HepG2 (cell line): ENCODE measurements around the gene C19orf85. TPM values are rescaled to one million over a fixed set of nuclear protein-coding genes. Genes with fewer than 3 reads are reported as not detected.

Experiments
- ATF6 ChIP-seq: sonication (generic); formaldehyde crosslinking; conservative IDR thresholded peaks from 2 replicates; pipeline ENCODE4 v1.4.0; 2020; ENCODE audit warnings: missing genetic modification reagents
- CEBPB ChIP-seq: IDR thresholded peaks from 2 replicates; pipeline ENCODE4 v1.6.1; 2011; ENCODE audit warnings: low read depth, low read length, improper control_type of control experiment, borderline replicate concordance
- CHD4 ChIP-seq: fragments of 200-600 bp; sonication (generic); IDR thresholded peaks from 2 replicates; pipeline ENCODE4 v1.7.0; 2017; ENCODE audit warnings: mild to moderate bottlenecking, low read length, borderline replicate concordance
- DNMT1 ChIP-seq: sonication (generic); formaldehyde crosslinking; IDR thresholded peaks from 2 replicates; pipeline ENCODE4 v1.5.1; 2020; ENCODE audit warnings: mild to moderate bottlenecking, missing genetic modification reagents
- NFYB ChIP-seq: sonication (generic); formaldehyde crosslinking; IDR thresholded peaks from 2 replicates; pipeline ENCODE4 v1.4.0; 2020; ENCODE audit warnings: missing genetic modification reagents
- SNAPC4 ChIP-seq: sonication (generic); formaldehyde crosslinking; IDR thresholded peaks from 2 replicates; pipeline ENCODE4 v1.4.0; 2020; ENCODE audit warnings: mild to moderate bottlenecking, missing genetic modification reagents
- SP1 ChIP-seq, 2 experiments: fragments of 450-650 bp in 1 of 2; sonication (generic) in 1 of 2; formaldehyde crosslinking in 1 of 2; IDR thresholded peaks; 2 replicates each; pipeline versions ENCODE4 v1.4.0 to v1.6.1; 2016 to 2020; ENCODE audit warnings: missing genetic modification reagents in 1 of 2
- TERF1 ChIP-seq: sonication (generic); formaldehyde crosslinking; IDR thresholded peaks from 2 replicates; pipeline ENCODE4 v1.8.0; 2022; ENCODE audit warnings: mild to moderate bottlenecking, missing genetic modification reagents, moderate library complexity
- TOPORS ChIP-seq: sonication (generic); formaldehyde crosslinking; IDR thresholded peaks from 2 replicates; pipeline ENCODE4 v1.8.0; 2023; ENCODE audit warnings: mild to moderate bottlenecking, missing genetic modification reagents
- ZFP62 ChIP-seq: sonication (generic); formaldehyde crosslinking; IDR thresholded peaks from 2 replicates; pipeline ENCODE4 v1.4.0; 2020; ENCODE audit warnings: missing genetic modification reagents
- ZKSCAN8 ChIP-seq: IDR thresholded peaks from 2 replicates; pipeline ENCODE4 v1.6.1; 2016; ENCODE audit warnings: borderline replicate concordance, missing genetic modification reagents, missing compliant biosample characterization
- ZNF138 ChIP-seq: sonication (generic); formaldehyde crosslinking; IDR thresholded peaks from 2 replicates; pipeline ENCODE4 v1.5.0; 2020; ENCODE audit warnings: mild to moderate bottlenecking, low read depth, missing genetic modification reagents
- ZNF207 ChIP-seq: fragments of 450-650 bp; IDR thresholded peaks from 2 replicates; pipeline ENCODE4 v1.6.1; 2016; ENCODE audit warnings: antibody characterized with exemption, borderline replicate concordance
- ZNF225 ChIP-seq: sonication (generic); formaldehyde crosslinking; IDR thresholded peaks from 2 replicates; pipeline ENCODE4 v1.4.0; 2020; ENCODE audit warnings: mild to moderate bottlenecking, missing genetic modification reagents
- ZNF296 ChIP-seq: sonication (generic); formaldehyde crosslinking; conservative IDR thresholded peaks from 2 replicates; pipeline ENCODE4 v1.5.0; 2020; ENCODE audit warnings: mild to moderate bottlenecking, missing genetic modification reagents
- ZSCAN22 ChIP-seq: sonication (generic); formaldehyde crosslinking; IDR thresholded peaks from 2 replicates; pipeline ENCODE4 v1.4.0; 2020; ENCODE audit warnings: mild to moderate bottlenecking, missing genetic modification reagents
- polyA plus RNA-seq, 8 experiments: library from polyadenylated mRNA; depleted of rRNA in 3 of 8; stranded (reverse) in 7 of 8; unstranded in 1 of 8; fragments of >200 nt; fragmentation: Illumina TruSeq in 4 of 8; extraction: Trizol in 4 of 8; gene quantifications; 2 replicates each; pipeline versions ENCODE4 v1.2.1 to v1.2.3, GENCODE V29; 2011 to 2016; ENCODE audit warnings: low read depth in 4 of 8, missing spikeins in 1 of 8, mixed read lengths in 1 of 8; ENCODE audit not compliant: insufficient read depth in 1 of 8
- total RNA-seq, 5 experiments: library from RNA; depleted of rRNA; stranded (reverse); fragments of >200 nt; fragmentation: Illumina TruSeq; extraction: Trizol; gene quantifications; 2 replicates each; pipeline ENCODE4 v1.2.3, GENCODE V29; 2016; ENCODE audit warnings: low read depth in 1 of 5
- TF ChIP-seq, protein P1 (sequence below): IDR thresholded peaks from 2 replicates; pipeline ENCODE4 v1.6.1; 2016
- TF ChIP-seq, protein P2 (sequence below): sonication (generic); formaldehyde crosslinking; conservative IDR thresholded peaks from 2 replicates; pipeline ENCODE4 v1.4.0; 2020; ENCODE audit warnings: missing genetic modification reagents

Gene C19orf85
- total and polyA plus RNA-seq, 2 of the 13 experiments (the other 11 are each of a cell fraction or from before 2014, with no cell fraction given), result not detected

- TF ChIP-seq ATF6 (CRISPR knock-in tag), result no peak
- no peak for TF ChIP-seq TERF1
- no peak; the same call in 1 of the 2 replicates for TF ChIP-seq ZKSCAN8 (CRISPR knock-in tag)
- TF ChIP-seq ZNF296 (CRISPR knock-in tag), result no peak
- TF ChIP-seq SNAPC4 (CRISPR knock-in tag), result peak; percentile 69; the same call in 1 of the 2 replicates
- no peak for TF ChIP-seq ZNF138
- no peak for TF ChIP-seq ZNF207
- TF ChIP-seq, protein P1, sequence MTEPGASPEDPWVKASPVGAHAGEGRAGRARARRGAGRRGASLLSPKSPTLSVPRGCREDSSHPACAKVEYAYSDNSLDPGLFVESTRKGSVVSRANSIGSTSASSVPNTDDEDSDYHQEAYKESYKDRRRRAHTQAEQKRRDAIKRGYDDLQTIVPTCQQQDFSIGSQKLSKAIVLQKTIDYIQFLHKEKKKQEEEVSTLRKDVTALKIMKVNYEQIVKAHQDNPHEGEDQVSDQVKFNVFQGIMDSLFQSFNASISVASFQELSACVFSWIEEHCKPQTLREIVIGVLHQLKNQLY (CRISPR knock-in tag), result peak; percentile 74
- no peak for TF ChIP-seq ZSCAN22 (CRISPR knock-in tag)
- no peak for TF ChIP-seq ZFP62
- TF ChIP-seq, protein P2, sequence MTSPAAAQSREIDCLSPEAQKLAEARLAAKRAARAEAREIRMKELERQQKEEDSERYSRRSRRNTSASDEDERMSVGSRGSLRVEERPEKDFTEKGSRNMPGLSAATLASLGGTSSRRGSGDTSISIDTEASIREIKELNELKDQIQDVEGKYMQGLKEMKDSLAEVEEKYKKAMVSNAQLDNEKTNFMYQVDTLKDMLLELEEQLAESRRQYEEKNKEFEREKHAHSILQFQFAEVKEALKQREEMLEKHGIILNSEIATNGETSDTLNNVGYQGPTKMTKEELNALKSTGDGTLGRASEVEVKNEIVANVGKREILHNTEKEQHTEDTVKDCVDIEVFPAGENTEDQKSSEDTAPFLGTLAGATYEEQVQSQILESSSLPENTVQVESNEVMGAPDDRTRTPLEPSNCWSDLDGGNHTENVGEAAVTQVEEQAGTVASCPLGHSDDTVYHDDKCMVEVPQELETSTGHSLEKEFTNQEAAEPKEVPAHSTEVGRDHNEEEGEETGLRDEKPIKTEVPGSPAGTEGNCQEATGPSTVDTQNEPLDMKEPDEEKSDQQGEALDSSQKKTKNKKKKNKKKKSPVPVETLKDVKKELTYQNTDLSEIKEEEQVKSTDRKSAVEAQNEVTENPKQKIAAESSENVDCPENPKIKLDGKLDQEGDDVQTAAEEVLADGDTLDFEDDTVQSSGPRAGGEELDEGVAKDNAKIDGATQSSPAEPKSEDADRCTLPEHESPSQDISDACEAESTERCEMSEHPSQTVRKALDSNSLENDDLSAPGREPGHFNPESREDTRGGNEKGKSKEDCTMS, result no peak; the same call in 1 of the 2 replicates
- no peak for TF ChIP-seq DNMT1 (CRISPR knock-in tag)
- TF ChIP-seq ZNF225 (CRISPR knock-in tag), result peak; percentile 78; the same call in 1 of the 2 replicates
- TF ChIP-seq CEBPB, result no peak
- peak; percentile 97 for TF ChIP-seq SP1 (IDR thresholded peaks at IDR 0.05)
- TF ChIP-seq SP1 (CRISPR knock-in tag; IDR thresholded peaks at IDR 0.05), result peak; percentile 99
- TF ChIP-seq NFYB (CRISPR knock-in tag), result peak; percentile 97
- TF ChIP-seq CHD4, result peak; percentile 100
- peak; percentile 77; the same call in 1 of the 2 replicates for TF ChIP-seq TOPORS (CRISPR knock-in tag)
Measured at GRCh38 chr19:55461259-55461973, 3.1 kb downstream of the C19orf85 start, which contains the start of gene ISOC2 (continued).
